ENCODE data around the gene LPCAT1.

GRCh38 chr5:1478271-1479035 lies 45.3 kb downstream of the LPCAT1 start:
- no peak for TF ChIP-seq CTCF (IDR thresholded peaks at IDR 0.05)
- no peak for TF ChIP-seq EP300 (IDR thresholded peaks at IDR 0.05)

Data from stomach (tissue), 4 donors.